H1 (cell line): ENCODE data around the gene AQP12A. TPM values are rescaled to one million over a fixed set of nuclear protein-coding genes. Genes with fewer than 3 reads are reported as not detected.

ENCODE experiments used
- CHD2 ChIP-seq: IDR thresholded peaks from 2 replicates; pipeline ENCODE4 v1.6.1; 2012; ENCODE audit warnings: low read length, improper control_type of control experiment
- E2F6 ChIP-seq: IDR thresholded peaks from 2 replicates; pipeline ENCODE4 v1.6.1; 2012; ENCODE audit warnings: inconsistent platforms
- MAX ChIP-seq: IDR thresholded peaks from 2 replicates; pipeline ENCODE4 v1.6.1; 2012; ENCODE audit warnings: inconsistent platforms
- polyA plus RNA-seq, 7 experiments: library from polyadenylated mRNA; depleted of rRNA in 3 of 7; stranded (reverse) in 5 of 7; unstranded in 2 of 7; fragments of >200 nt in 5 of 7; fragments of 200-250 nt in 2 of 7; gene quantifications; 1 replicate in 5 of 7; 2 replicates in 1 of 7; 4 replicates in 1 of 7; pipeline versions ENCODE4 v1.2.1 to v1.2.3, GENCODE V29; 2011 to 2013; ENCODE audit warnings: missing spikeins in 2 of 7, mixed read lengths in 2 of 7
- total RNA-seq: library from RNA; stranded (reverse); fragmentation: NEBNext Ultra II Directional; extraction: Animal tissue kit (Norgen Biotek cat#: 25700); gene quantifications from 2 replicates; pipeline ENCODE4 v1.2.1, GENCODE V29; 2021

The AQP12A gene
- total and polyA plus RNA-seq, 2 of the 8 experiments (the other 6 are each of a cell fraction or from before 2014, with no cell fraction given) = not detected

- no peak for TF ChIP-seq MAX
- no peak for TF ChIP-seq E2F6
- TF ChIP-seq CHD2 = no peak
Measured at GRCh38 chr2:240713928-240714746, 22.5 kb downstream of the AQP12A start (continued).
